ENCODE measurements around the gene STAC3.

Gene STAC3

DNA sequence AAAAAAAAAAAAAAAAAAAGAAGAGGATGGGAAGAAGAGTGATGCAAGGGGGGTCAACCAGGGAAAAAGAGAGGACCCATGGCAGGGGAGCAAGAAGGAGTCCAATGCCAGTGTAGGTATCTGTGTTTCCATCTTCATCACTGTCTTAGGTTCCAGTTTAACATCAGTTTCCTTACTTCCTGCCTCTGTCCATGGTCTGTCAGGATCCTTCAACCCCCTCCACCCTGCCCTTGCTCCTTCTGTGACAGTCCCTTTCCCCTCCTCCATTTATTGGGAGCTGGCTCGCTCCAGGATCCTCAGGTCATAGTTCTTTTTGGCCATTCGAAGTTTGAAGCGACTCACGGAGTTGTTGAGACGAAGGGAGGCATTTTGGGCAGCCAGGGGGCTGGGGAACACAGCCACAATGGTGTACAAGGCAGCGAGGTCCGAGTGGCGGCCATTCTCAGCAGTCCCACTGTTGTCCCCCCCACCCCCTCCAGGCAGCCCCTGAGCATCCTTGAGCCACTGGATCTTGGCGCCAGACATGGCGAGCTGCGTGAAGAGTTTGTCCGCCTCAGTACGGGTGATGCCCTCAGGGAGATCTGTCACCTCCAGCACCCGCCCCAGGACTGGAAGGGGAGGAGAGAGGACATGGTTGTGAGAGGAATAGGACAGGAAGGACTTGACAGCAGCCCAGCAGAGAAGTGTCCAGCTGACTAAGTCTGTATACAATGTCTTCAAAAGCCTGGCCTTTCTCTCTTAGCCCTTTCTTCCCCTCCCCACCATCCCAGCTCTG, 3.7 kb upstream of the STAC3 start:
- TF ChIP-seq, protein P1, sequence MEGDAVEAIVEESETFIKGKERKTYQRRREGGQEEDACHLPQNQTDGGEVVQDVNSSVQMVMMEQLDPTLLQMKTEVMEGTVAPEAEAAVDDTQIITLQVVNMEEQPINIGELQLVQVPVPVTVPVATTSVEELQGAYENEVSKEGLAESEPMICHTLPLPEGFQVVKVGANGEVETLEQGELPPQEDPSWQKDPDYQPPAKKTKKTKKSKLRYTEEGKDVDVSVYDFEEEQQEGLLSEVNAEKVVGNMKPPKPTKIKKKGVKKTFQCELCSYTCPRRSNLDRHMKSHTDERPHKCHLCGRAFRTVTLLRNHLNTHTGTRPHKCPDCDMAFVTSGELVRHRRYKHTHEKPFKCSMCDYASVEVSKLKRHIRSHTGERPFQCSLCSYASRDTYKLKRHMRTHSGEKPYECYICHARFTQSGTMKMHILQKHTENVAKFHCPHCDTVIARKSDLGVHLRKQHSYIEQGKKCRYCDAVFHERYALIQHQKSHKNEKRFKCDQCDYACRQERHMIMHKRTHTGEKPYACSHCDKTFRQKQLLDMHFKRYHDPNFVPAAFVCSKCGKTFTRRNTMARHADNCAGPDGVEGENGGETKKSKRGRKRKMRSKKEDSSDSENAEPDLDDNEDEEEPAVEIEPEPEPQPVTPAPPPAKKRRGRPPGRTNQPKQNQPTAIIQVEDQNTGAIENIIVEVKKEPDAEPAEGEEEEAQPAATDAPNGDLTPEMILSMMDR (IDR thresholded peaks at IDR 0.05; ENCODE audit: insufficient read depth, low read depth, low read length, missing control alignments): no peak
- DNase-seq (ENCODE audit: low read depth): no peak
- no peak overlapping the region for H3K4me3 ChIP-seq (ENCODE audit: low read length)

DNA sequence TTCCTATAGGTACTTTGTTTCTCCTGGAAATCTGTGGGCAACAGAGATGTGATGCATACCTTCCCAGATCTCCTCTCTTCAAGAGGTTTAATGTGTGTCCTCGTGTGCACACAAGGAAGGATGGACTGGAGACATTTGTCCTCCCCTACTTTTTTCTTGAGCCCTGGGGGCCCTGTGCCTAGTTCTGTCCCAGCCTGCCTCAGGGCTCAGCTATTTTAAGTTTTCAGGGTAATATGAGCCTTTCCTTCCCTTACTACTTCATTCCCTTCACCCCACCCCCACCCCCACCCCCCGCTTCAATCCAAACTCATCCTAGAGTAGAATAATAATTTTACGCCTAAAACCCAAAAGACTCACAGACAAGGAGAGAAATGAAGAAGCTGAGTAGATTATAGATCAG, 446 bp downstream of the STAC3 start:
- DNase-seq (ENCODE audit: low read depth): no peak
- H3K4me3 ChIP-seq (ENCODE audit: low read length): no peak overlapping the region
- TF ChIP-seq, protein P1 (IDR thresholded peaks at IDR 0.05; ENCODE audit: insufficient read depth, low read depth, low read length, missing control alignments): no peak

DNA sequence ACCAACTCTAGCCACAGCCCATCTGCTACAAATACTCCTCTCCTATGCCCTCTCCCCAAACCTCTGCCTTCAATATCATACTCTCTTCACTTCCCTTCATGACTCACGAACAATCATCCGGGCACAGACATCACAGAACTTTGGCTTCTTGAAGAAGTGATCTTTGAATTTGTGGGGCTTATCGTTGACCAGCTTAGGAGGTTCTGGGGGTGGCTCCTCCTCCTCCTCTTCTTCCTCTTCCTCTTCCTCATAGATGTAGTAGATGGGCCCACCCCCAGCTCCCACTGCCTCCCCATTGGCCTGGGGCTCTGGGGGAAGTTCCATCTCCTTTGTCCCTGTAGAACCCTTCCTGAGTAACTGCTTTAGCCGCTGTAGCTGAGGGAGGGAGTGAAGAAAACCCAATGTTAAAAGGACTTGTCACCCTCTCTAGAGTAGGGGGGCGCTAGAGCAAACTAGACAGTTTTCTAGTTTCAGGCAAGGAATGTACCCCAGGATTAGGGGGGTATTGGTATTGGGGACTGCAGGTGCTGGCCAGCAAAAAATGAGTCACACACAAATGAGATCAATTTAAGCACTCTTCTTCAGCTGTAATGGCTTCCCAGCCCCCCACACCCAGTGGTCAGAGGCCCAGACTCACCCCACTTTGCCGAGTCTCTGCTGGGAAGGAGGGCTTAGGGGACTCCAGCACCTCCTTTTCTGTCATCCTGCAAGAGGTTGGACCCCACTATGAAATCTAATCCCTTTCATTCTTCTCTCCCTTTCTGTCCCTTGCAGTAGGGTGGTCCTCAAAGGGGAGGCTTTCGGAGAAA, 1.8 kb downstream of the STAC3 start:
- TF ChIP-seq, protein P1 (IDR thresholded peaks at IDR 0.05; ENCODE audit: insufficient read depth, low read depth, low read length, missing control alignments): no peak
- no peak for DNase-seq (ENCODE audit: low read depth)
- no peak overlapping the region for H3K4me3 ChIP-seq (ENCODE audit: low read length)

DNA sequence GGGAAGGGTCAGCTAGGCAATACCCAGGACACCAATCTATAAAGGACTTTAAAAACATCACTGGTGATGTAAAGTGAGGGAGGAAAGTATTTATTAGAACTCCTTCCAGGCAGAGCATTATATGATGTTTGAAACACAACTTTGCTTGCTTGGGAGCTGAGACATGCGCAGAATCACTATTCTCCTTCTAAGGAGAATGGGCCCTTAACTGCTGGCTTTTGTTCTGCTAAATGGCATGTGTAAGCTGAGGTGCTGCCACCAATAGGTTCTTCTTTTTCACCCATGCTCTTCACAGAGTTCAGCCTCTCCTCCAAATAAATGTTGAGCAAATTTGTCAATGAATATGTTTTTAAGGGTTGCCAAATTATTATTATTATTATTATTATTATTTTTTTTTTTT, 3.9 kb downstream of the STAC3 start:
- DNase-seq (ENCODE audit: low read depth): no peak
- H3K4me3 ChIP-seq (ENCODE audit: low read length): no peak overlapping the region
- TF ChIP-seq, protein P1 (IDR thresholded peaks at IDR 0.05; ENCODE audit: insufficient read depth, low read depth, low read length, missing control alignments): no peak

DNA sequence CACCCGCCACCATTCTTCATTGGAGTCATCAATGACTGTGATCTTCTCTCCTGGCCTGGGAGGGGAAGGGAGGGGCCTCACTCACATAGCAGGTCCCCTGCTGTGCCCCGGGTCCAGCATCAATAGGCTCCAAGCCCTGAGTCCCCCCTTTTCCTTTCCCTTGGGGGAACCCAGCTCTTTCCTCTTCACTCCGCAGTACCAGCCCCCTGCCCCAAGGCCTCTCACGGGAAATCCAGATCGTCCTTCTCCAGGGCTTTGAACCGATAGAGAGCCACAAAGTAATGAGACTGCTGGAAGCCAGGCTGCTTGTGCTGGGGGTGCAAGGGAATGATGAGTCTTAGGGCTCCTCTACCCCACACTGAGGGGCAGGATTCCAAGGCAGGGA, 6.7 kb downstream of the STAC3 start:
- DNase-seq (ENCODE audit: low read depth): no peak
- TF ChIP-seq, protein P1 (IDR thresholded peaks at IDR 0.05; ENCODE audit: insufficient read depth, low read depth, low read length, missing control alignments): no peak
- H3K4me3 ChIP-seq (ENCODE audit: low read length): no peak overlapping the region

DNA sequence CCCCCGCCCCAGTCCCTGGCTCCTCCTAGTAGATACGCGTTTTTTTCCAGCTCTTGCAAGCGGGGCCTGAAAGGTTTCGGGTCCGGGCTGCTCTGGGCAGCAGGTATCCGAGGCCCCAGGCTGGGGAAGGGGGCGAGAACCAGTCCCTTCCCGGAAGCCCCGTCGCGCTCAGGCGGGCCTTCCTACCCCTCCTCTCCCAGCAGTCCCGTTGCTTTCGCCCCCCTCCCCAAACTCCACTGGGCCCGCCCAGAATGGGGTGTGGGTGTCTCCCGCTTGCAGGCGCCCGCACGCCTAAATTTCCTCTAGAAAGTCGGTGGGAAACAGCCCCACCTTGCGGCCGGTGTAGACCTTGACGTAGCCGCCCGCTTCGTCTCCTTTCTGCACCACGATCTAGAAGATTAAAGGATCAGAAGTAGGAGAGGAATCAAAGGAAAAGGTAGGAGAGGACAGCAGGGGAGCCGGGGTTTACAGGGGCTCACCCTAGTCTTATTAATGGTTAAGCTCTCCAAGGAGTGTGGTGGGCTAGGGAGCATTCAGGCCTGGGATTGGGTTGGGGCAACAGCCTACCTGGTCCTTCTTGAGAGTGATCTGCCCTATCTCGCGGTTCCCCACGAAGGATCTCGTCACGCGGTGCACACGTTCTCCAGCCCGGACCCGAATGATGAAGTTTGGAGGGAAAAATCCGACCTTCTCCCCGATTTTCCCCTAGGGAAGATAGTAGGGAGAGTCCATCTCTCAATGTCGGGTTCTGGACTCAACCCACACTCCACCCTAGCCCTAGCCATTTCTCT, 7.3 kb downstream of the STAC3 start:
- DNase-seq (ENCODE audit: low read depth): peak; percentile 77

More for the DNA sequence above, 7.3 kb downstream of the STAC3 start:
- H3K4me3 ChIP-seq (ENCODE audit: low read length): peak overlapping the region; percentile 32
- TF ChIP-seq, protein P1 (IDR thresholded peaks at IDR 0.05; ENCODE audit: insufficient read depth, low read depth, low read length, missing control alignments): peak; percentile 75
